Kidney epithelial cell (primary cell): ENCODE measurements around the gene TAL1. TPM values are rescaled to one million over a fixed set of nuclear protein-coding genes. Genes with fewer than 3 reads are reported as not detected.

Experiments
- DNase-seq: peaks from one replicate; pipeline ENCODE4 v3.0.0-alpha.2; 2010; ENCODE audit warnings: low read depth
- H3K27me3 ChIP-seq: 2 replicates; pipeline ENCODE4 v1.6.0; 2011; ENCODE audit warnings: low read length; ENCODE audit not compliant: control insufficient read depth, insufficient read depth
- H3K36me3 ChIP-seq: 2 replicates; pipeline ENCODE4 v1.5.1; 2011; ENCODE audit warnings: low read length; ENCODE audit not compliant: control insufficient read depth, insufficient read depth
- H3K4me3 ChIP-seq: 2 replicates; pipeline ENCODE4 v1.5.1; 2011; ENCODE audit warnings: low read depth, mild to moderate bottlenecking, control low read depth, low read length
- total RNA-seq: library from RNA; depleted of rRNA; stranded (reverse); fragments of >200 nt; gene quantifications from 2 replicates; pipeline ENCODE4 v1.2.3, GENCODE V29; 2015
- TF ChIP-seq, protein P1 (sequence below): IDR thresholded peaks from 2 replicates; pipeline ENCODE4 v1.5.1; 2011; ENCODE audit warnings: mild to moderate bottlenecking, moderate library complexity, low read length, control low read depth, inconsistent platforms; ENCODE audit not compliant: insufficient read depth, poor library complexity, severe bottlenecking

The TAL1 gene
- total RNA-seq, 1 donor from 2014 or later, result 0.71 TPM

DNA sequence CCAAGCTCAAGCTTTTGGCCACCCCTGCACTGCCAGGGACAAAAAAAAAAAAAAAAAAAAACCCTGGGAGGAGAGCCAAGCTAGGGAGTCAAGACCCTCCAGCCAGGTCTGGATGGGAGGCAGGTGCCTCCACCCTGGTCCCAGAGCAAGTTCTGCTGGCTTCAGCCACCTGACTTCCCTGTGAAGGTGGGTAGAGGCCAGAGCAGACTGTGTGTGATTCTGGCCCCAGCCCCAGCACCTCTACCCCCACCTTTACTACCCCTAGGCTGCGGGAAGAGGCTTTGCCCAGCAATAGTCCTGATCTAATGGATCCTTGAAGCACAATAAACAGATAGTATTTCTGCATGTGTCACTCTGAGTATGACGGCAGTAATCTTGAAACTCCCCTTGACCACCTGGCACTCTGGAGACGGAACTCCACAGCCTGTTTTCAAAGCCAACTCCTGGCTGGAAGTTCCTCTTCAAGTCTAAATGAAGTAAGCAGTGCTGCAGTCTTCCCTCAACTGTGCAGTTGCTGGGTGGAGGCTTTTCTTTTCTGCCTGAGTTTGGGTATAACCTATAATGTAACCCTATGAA, 51.9 kb downstream of the TAL1 start:
- no peaks in the 10 kb centered on the region for H3K36me3 ChIP-seq
- no peaks in the 10 kb centered on the region for H3K27me3 ChIP-seq
- TF ChIP-seq, protein P1, sequence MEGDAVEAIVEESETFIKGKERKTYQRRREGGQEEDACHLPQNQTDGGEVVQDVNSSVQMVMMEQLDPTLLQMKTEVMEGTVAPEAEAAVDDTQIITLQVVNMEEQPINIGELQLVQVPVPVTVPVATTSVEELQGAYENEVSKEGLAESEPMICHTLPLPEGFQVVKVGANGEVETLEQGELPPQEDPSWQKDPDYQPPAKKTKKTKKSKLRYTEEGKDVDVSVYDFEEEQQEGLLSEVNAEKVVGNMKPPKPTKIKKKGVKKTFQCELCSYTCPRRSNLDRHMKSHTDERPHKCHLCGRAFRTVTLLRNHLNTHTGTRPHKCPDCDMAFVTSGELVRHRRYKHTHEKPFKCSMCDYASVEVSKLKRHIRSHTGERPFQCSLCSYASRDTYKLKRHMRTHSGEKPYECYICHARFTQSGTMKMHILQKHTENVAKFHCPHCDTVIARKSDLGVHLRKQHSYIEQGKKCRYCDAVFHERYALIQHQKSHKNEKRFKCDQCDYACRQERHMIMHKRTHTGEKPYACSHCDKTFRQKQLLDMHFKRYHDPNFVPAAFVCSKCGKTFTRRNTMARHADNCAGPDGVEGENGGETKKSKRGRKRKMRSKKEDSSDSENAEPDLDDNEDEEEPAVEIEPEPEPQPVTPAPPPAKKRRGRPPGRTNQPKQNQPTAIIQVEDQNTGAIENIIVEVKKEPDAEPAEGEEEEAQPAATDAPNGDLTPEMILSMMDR, result no peak
- no peak overlapping the region for H3K4me3 ChIP-seq
- no peak for DNase-seq

DNA sequence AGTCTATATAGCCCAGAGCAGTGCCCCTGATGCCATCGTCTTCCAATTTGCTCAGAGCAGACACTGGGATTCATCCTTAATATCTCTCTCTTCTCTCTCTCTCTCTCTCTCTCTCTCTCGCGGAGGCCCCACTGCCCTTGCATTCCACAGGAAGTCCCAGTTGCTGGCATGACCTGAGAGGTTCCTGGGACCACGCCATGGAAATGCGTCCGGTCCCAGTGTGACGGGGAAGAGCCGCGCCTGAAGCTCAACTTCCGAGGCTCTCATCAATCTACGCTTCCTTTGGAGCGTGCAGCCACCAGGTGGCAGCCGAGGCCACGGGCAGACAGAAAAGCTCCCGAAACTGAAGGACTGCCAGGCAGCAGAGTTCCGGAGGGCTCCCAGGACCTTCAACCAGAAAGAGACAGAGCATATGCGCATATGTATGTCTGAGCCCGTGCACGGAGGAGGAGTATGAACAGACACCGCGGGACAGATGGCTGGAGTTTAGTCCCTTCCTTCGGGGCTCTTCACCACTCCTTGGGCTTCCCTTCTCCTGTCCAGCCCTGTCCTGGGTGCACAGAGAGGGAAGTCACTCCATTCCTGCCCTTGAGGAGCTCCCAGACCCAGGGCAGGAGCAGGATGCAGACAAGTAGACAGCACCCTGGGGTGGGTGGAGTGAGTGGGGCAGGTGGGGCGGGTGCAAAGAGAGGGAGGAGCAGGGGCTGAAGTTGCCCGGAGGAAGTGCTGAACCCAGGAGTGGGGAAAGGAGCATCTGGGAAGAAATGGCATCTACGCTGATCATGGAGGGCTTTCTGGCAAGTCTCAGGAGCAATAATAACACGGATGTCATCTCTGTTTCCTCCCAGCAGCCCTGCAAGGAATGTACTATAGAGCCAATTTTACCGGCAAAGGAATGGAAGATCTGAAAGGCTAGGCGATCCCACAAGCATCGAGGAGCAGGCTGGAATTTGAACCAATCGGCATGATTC, 52.7 kb downstream of the TAL1 start:
- H3K4me3 ChIP-seq, result peak overlapping the region; percentile 22
- peak; percentile 80 for DNase-seq
- no peaks in the 10 kb centered on the region for H3K36me3 ChIP-seq
- no peaks in the 10 kb centered on the region for H3K27me3 ChIP-seq
- TF ChIP-seq, protein P1, result peak; percentile 96

DNA sequence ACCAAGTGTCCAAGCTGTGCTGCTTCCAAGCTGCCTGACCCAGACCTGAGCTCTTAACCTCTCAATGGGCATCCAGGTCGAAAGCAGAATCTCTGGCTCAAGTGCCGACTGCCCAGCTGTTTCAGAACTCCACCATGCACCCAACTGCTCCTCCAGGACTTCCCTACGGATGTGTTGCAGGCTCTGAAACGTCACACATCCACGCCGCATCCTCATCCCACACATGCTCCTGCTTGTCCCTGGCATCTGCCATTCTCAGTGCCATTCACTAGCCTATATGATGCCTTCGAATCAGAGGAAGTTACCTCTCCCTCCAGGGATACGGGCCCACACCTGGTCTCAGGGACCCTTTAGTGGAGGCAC, 53.4 kb downstream of the TAL1 start:
- no peaks in the 10 kb centered on the region for H3K36me3 ChIP-seq
- no peaks in the 10 kb centered on the region for H3K27me3 ChIP-seq
- DNase-seq, result no peak
- peak overlapping the region; percentile 10 for H3K4me3 ChIP-seq
- TF ChIP-seq, protein P1, result no peak

DNA sequence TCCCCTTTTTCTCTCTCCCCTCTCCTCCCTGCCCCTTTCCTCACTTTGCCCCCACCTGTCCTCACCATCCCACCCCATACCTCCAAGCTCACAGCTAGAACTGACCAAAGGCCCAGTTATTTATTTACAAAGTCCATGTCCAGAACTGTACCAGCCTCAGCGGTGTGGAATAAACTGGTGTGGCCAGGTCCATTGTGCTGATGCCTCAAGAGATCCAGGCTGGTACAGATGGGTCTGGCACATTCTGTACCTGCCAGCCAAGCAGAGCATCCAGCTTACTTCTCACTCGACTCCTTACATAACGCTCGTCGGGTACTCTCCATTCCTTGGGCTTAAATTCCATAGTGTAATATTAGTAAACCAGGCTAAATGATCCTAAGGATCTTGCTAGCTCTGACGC, 54.0 kb downstream of the TAL1 start:
- TF ChIP-seq, protein P1, result no peak
- Histone ChIP-seq H3K36me3 (no peaks in the 10 kb centered on the region), H3K4me3 (no peak overlapping the region), H3K27me3 (no peaks in the 10 kb centered on the region)
- DNase-seq, result no peak

DNA sequence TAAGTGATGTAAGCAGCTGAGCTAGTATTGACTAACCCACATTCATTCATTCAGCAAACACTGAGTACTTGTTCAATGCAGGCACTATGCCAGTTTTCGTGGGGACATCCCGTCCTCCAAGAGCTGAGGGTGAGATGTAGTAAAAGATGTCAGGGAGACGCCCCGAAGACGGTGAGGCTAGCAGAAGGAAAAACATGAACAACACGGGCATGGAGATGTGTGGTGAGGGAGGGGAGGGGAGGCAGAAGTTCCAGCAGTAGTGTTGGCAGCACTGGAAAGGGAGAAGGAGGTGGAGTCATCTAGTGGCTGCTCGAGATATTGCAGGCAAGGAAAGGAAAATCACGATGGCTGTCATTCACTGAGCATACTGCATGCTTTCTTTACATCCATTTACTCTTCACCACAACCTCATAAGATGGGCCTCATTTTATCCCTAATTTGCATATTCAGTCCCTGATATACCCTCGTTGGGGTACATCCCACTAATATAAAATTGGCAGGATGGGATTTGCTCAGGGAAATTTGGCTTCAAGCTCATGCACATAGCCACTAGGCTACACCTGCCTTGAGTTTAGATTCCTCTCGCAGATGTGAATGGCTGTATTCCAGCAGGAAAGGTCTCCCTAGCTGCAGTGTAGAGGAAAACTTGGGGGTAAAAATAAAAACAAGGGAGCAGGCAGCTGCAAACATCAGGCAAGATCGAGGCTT, 56.6 kb downstream of the TAL1 start:
- no peak for DNase-seq
- TF ChIP-seq, protein P1, result peak; percentile 99
- H3K4me3 ChIP-seq, result no peak overlapping the region
- no peaks in the 10 kb centered on the region for H3K36me3 ChIP-seq
- H3K27me3 ChIP-seq, result no peaks in the 10 kb centered on the region
